HCT116 (cell line): ENCODE results near the gene CERS6.

ENCODE experiments used
- CTCF ChIP-seq, 3 experiments: fragments of 200-600 bp in 1 of 3; sonication (generic) in 1 of 3; IDR thresholded peaks in 2 of 3; conservative IDR thresholded peaks in 1 of 3; 2 replicates each; pipeline ENCODE4 v1.5.1; 2012 to 2017; ENCODE audit warnings: low read depth in 2 of 3, low read length in 2 of 3, antibody characterized with exemption in 1 of 3, borderline replicate concordance in 1 of 3, control low read depth in 1 of 3, mild to moderate bottlenecking in 1 of 3, mixed read lengths in 1 of 3, mixed run types in 1 of 3, moderate library complexity in 1 of 3; ENCODE audit not compliant: insufficient read depth in 1 of 3
- MAX ChIP-seq: IDR thresholded peaks from 2 replicates; pipeline ENCODE4 v1.6.1; 2012
- POLR2A ChIP-seq: IDR thresholded peaks from 2 replicates; pipeline ENCODE4 v1.7.0; 2011; ENCODE audit warnings: borderline replicate concordance; ENCODE audit not compliant: insufficient read depth, insufficient read length; ENCODE audit errors: extremely low read depth
- RAD21 ChIP-seq: IDR thresholded peaks from 2 replicates; pipeline ENCODE4 v1.6.1; 2012; ENCODE audit warnings: low read depth, mild to moderate bottlenecking

- TF ChIP-seq CTCF (IDR thresholded peaks at IDR 0.05 in 2 of 3, conservative IDR thresholded peaks at IDR 0.05 in 1 of 3; ENCODE audit: borderline replicate concordance in 1 of 3, insufficient read depth in 1 of 3, low read depth in 2 of 3, low read length in 2 of 3) (no peak), POLR2A (no peak), MAX (no peak), RAD21 (no peak)
Observed at GRCh38 chr2:168449419-168449818, 6.7 kb upstream of the CERS6 start.
